ENCODE measurements around the gene NUDCD3.
"Not testable (repeated sequence)": the region's sequence is repeated elsewhere in the genome, so short reads cannot be mapped to it uniquely, and the experiment has no call there.

The NUDCD3 gene

GRCh38 chr7:44445986-44446671 is 44.3 kb downstream of the NUDCD3 start:
- no peak for DNase-seq

GRCh38 chr7:44441079-44441478 is 49.4 kb downstream of the NUDCD3 start:
- DNase-seq: no peak

GRCh38 chr7:44440577-44441078 is 49.8 kb downstream of the NUDCD3 start:
- DNase-seq: no peak

- no peak for DNase-seq
Observed at GRCh38 chr7:44439926-44440325, 50.5 kb downstream of the NUDCD3 start.

- DNase-seq: no peak
Observed at GRCh38 chr7:44438816-44439215, 51.6 kb downstream of the NUDCD3 start.

GRCh38 chr7:44434201-44434600 is 56.3 kb downstream of the NUDCD3 start:
- no peak for DNase-seq

- DNase-seq: no peak
Observed at GRCh38 chr7:44433255-44434022, 57.0 kb downstream of the NUDCD3 start.

- no peak for DNase-seq
Observed at GRCh38 chr7:44432381-44432977, 58.0 kb downstream of the NUDCD3 start.

- peak; percentile 26 for DNase-seq
Observed at GRCh38 chr7:44431091-44431608, 59.3 kb downstream of the NUDCD3 start.

GRCh38 chr7:44430054-44430453 is 60.4 kb downstream of the NUDCD3 start:
- DNase-seq: no peak

- DNase-seq: not testable (repeated sequence)
Observed at GRCh38 chr7:44424762-44425161, 65.7 kb downstream of the NUDCD3 start.

GRCh38 chr7:44416941-44417340 is 73.5 kb downstream of the NUDCD3 start:
- DNase-seq: no peak

- DNase-seq: no peak
Observed at GRCh38 chr7:44415510-44415909, 74.9 kb downstream of the NUDCD3 start.

GRCh38 chr7:44415047-44415446 is 75.4 kb downstream of the NUDCD3 start:
- no peak for DNase-seq

- no peak for DNase-seq
Observed at GRCh38 chr7:44411306-44411705, 79.2 kb downstream of the NUDCD3 start.

- no peak for DNase-seq
Observed at GRCh38 chr7:44408596-44408995, 81.9 kb downstream of the NUDCD3 start.

- no peak for DNase-seq
Observed at GRCh38 chr7:44403775-44404174, 86.7 kb downstream of the NUDCD3 start.

GRCh38 chr7:44403176-44403759 is 87.2 kb downstream of the NUDCD3 start:
- DNase-seq: no peak

GRCh38 chr7:44402401-44403060 is 87.9 kb downstream of the NUDCD3 start:
- no peak for DNase-seq

- no peak for DNase-seq
Observed at GRCh38 chr7:44401692-44402091, 88.8 kb downstream of the NUDCD3 start.

GRCh38 chr7:44400033-44400511 is 90.4 kb downstream of the NUDCD3 start:
- no peak for DNase-seq

GRCh38 chr7:44398953-44399574 is 91.4 kb downstream of the NUDCD3 start:
- no peak for DNase-seq

Data from NCI-H146 (cell line).